Measurements from ENCODE around the gene RNASE8. TPM values are rescaled to one million over a fixed set of nuclear protein-coding genes. Genes with fewer than 3 reads are reported as not detected.

The RNASE8 gene
- polyA plus RNA-seq, 1 donor, result not detected

GRCh38 chr14:21053184-21054122, 4.2 kb upstream of the RNASE8 start:
- DNase-seq, result no peak

DNA sequence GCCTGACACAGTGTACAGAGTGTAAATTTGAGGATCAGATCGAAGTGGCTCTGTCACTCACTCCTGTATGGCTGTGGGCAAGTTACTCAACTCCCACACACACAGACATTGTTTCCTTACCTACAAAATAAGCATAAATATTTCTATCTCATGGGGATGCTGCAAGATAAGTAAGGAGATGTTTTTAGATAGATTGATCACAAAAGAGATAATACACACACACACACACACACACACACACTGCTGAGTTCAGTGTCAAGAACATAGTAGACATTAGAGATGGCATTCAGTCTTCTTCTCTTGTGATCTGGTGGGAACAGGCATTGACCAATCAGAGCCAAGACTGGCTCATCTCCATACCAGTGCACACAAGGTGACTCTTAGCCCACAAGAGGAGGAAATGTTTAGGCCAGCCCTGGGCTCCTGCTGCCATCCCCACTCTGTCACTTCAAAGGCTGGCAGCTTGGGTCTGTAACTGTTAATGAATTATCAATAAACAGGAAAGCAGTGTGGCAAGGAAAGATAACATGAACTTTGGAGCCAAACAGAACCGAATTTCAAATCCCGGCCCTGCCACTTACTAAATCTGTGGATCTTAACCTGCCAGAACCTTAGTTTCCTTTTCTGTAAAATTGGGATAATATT, 3.4 kb upstream of the RNASE8 start:
- no peak for DNase-seq

DNA sequence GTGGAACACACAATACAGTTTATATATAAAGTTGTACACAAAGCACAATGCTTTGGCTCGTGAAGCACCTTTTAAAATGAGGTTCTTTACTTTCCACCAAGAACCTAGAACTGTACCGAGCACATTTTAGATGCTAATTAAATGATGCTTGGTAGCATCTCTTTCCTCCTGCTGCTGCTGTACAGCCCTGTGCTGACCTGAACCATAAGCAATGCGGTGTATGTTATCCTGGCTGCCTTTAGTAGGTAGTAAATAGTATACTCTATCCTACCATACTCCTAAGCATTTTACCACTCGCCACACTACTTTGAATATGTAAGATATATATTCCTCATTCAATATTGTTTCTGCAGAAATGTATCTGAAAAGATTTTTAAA, 2.9 kb upstream of the RNASE8 start:
- DNase-seq, result no peak

DNA sequence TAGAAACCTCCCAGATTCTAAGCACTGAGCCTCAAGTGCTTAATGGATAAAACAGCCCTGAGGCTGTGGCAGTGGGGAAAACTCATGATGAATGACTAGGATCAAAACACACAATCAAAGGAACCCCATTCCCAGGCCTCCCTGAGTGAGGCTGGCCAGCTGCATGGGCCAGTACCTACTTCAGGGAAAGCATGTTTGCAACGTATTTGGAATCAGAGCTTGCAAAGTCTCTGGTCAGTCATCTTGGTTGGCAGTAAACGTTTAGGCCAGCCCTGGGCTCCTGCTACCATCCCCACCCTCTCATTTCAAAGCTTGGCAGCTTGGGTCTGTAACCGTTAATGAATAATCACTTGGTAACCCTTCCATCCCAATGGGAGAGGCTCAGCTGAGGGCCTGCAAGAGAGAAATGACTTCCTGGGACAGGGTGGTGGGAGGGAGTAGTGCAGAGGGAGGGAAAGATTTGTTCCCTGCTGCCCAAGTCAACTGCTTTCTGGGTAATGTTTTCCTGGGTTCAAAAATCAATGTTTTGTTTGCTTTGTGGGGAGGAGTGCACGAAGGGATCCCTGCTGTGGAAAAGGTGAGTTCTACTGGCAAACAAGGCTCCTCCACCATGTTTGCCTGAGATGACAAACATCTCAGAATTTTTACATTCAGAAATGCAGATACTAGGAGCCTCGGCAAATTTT, 2.0 kb upstream of the RNASE8 start:
- no peak for DNase-seq

- DNase-seq, result no peak
Observed at GRCh38 chr14:21056520-21057163, 980 bp upstream of the RNASE8 start.

DNA sequence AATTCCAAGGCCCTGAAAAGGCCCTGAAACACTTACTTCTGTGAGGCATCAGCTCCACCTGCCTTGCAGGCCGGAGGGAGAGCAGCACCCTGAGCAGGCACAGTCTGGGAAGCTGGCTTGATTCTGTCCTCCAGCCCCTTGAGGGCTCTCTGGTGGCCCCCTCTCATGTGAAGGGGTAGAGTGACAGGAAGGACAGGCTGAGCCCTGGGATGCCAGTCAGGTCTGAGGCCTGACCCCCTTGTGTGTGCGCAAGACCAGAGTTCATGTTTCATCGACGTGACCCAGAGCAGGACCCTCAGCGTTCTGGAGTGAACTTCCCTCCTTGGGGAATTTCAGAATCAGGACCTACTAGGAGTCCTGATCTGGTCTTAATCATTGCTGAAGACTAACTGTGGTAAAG, 1.3 kb downstream of the RNASE8 start:
- no peak for DNase-seq

DNA sequence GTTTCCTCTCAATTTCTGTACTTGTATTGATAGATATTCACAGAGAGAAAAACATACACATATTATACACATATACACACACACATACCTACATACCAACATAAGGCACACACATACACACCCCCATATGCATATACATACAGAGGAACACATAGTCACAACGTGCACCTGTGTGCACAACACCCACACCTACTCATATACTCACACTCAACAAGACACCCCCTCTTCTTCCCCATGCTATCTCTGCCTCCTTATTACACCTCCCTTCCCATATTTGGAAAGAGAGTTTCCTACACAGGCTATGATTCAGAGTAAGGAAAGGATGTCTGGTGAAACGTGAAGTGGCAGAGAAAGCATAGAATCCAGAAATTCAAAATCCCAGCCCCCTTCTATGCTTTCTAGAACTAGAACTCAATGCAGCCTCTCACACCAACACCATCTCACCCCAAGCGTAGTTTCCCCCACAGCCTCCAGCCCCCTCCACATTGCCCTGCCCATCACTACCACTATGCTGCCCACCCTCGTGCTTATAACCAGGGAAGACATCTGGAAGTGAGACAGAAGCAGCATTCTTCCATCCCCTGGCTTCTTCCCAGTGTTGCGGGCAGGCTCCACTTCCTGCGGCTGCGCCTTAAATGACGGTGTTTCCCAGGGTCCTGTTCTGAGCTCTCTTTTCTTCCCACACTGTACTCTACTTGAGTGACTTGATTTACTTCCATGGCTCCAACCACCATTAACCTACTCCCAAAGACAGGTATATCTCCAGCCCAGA, 2.4 kb downstream of the RNASE8 start:
- DNase-seq, result no peak

- no peak for DNase-seq
Observed at GRCh38 chr14:21060614-21061346, 3.2 kb downstream of the RNASE8 start.

DNA sequence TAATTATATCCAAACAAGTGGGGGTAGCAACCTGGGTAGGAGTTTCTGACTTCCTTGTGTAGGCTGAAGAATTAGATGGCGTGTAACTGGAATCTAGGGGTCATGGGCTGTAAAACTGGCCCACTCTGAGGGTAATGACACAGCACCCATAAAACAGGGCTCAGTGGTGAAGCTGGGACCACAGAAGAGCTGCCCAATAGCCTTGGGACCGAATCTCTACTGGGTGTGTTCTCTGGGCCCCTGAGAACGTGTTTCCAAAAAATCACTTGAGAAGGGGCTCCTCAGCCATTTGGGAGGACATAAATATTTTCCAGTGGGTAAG, 3.7 kb downstream of the RNASE8 start:
- no peak for DNase-seq

DNA sequence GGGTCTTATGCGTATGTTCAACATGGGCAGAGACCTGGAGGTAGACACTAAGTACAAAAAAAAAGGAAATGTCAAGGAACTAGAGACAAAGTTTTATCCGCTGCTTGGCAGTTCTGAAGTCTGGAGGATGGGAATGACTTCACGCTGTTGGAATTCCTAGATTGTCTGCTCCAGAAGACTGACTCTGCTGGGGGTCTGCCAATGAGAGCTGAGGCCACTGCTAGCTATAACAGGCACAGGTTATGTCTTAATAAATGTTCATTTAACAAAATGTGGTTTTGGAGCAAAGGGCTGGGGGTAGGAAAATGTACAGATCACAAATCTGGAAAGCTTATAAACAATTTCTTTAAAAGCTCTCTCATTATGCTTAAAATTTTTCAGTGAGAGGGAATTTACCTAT, 5.9 kb downstream of the RNASE8 start:
- no peak for DNase-seq

- DNase-seq, result no peak
Observed at GRCh38 chr14:21066882-21067502, 9.4 kb downstream of the RNASE8 start.

DNA sequence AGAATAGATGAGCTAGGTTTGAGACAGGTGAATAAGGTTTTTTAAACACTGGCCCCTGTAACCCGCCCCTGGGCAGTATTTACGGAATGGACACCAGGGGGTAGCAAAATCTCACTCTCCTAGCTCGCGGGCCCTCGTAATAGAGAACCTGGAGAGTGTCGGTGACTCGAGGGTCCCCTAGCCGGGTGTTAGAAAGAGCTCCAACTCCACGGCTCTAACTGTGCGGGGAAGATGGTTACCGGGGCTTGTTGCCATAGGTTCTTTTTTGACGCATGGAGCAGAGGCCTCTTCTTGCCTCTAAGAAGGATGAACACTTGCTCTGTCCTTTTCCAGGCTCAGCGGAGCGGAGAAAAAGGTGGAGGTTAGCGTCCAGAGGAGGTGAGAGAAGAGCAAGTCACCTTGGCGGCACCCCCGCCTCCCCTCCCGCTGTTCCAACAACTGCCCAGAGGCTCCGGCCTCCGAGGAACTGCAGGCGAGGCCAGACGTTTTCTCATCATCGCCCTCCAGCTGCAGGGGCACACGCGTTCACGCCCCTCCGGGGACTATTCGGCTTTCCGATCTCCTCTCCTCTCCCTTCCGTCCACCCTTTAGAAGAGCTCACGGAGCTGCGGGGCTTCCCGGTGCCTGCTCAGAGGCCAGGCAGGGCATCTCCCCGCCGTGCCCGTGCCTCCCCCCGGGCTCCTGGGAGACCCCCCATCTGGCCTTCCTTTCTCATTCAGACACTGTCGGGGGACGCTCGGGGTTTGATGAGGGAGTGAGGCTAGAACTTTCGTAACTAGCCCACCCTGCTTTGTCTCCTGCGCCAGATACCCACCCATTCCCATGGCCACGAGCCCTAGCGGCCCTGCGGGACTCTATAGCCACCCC, 11.1 kb downstream of the RNASE8 start:
- DNase-seq, result peak; percentile 82

DNA sequence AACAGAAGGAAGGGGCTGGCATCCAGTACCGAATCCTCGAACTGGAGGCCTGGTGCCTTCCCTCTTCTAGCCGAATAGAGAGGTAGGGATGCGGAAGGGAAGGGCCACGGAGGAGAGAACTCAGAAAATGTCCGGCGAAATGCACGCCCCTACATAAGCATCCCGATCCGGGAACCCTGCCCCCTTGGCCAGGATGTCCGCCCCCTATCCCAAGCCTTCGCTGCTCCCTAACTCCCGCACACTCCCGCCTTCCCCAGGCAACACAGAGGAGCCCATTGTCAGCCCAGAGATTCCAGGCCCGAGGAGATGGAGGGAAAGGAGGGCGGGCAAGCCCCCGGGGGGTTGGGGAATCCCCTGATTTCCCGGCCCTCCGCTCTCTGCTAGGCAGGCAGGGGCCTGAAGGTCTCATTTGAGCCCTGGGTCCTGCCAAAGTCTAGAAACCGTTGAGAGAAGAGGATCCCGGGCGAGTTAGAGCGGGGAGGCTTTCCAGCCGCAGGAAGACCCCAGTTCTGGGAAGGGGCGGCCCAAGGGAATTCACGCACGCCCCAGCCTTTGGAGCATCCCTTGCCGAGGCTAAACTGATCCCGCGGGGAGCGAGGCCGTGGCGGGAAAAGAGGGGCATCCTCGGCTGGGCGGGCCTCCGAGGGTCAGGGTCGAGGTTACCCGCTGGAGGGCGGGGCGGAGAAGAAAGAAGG, 11.9 kb downstream of the RNASE8 start:
- peak; percentile 44 for DNase-seq

- peak; percentile 66 for DNase-seq
Observed at GRCh38 chr14:21070083-21070609, 12.5 kb downstream of the RNASE8 start, which contains the start of gene ARHGEF40. ARHGEF40 (plus strand) TSS chr14:21070304; CDS start chr14:21070397, 93 bp downstream.

GRCh38 chr14:21070610-21071224, 13.1 kb downstream of the RNASE8 start:
- peak; percentile 61 for DNase-seq

DNA sequence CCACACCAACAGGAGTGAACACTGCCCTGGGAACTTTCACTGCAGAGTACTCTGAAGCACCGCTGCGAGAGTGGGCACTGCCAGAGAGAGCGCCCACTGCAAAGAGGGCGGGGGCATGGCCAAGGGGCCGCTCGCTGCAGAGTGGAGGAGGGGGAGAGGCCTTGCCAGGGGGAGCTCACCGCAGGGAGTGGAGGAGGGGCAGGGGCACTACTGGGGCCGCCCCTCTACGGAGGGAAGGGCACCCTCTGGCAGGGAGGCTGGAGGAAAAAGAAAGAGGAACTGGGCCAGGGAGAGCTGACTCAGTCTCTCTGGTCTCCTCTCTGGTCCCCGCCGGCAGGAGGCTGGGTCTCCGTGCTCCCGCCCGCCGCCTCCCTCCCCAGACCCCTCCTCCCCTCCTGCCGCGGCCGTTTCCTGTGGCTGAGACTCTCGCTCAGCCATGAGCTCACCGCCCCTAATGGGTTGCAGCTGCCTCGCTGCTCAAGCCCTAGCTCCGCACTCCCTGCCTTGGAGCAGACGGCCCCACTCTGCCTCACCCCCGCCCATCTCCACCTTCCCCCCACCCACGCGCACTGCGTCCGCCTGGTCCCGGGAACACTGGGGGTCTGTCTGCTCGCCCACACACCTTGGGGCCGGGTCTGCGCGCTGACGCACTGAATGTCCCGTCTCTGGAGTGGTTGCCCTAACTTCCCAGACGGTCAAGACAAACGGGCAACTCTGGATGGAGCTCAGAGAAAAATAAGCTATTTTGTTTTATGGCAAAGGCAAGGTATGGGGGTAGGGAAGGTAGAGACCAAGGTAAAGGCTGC, 13.8 kb downstream of the RNASE8 start:
- peak; percentile 89 for DNase-seq

GRCh38 chr14:21072031-21072473, 14.4 kb downstream of the RNASE8 start:
- DNase-seq, result no peak
